Ascending aorta (tissue), 2 donors: ENCODE results near the gene JMJD7. TPM values are rescaled to one million over a fixed set of nuclear protein-coding genes. Genes with fewer than 3 reads are reported as not detected.
A peak's percentile ranks its signal among the peaks of the same experiment; 100 is the strongest.

ENCODE experiments used
- DNase-seq, 2 donors: peaks; one replicate each; pipeline ENCODE4 v3.0.0-alpha.2; 2019; ENCODE audit warnings: low spot score in 2 of 2
- H3K27ac ChIP-seq, 2 donors: fragments of 200-600 bp; sonication (generic); one replicate each; pipeline ENCODE4 v1.5.1; 2016 to 2017; ENCODE audit warnings: mild to moderate bottlenecking in 1 of 2
- H3K27me3 ChIP-seq: fragments of 200-600 bp; sonication (generic); one replicate; pipeline ENCODE4 v1.5.1; 2017
- H3K36me3 ChIP-seq, 2 donors: fragments of 200-600 bp; sonication (generic); one replicate each; pipeline ENCODE4 v1.5.1; 2016
- H3K4me1 ChIP-seq, 2 donors: fragments of 200-600 bp; sonication (generic); one replicate each; pipeline ENCODE4 v1.5.1; 2016 to 2017; ENCODE audit warnings: mild to moderate bottlenecking in 1 of 2
- H3K4me3 ChIP-seq, 2 donors: fragments of 200-600 bp; sonication (generic); one replicate each; pipeline ENCODE4 v1.5.1; 2016 to 2017; ENCODE audit warnings: mild to moderate bottlenecking in 1 of 2
- H3K9me3 ChIP-seq, 2 donors: fragments of 200-600 bp; sonication (generic); one replicate each; pipeline ENCODE4 v1.5.1; 2016
- intact Hi-C: fragments of 100-400 bp; cut with DNase I; formaldehyde crosslinking; loops from one replicate; pipeline ENCODE4 v1.15.1; 2023
- total RNA-seq: library from RNA; depleted of rRNA; stranded (reverse); fragments of >200 nt; gene quantifications from one replicate; pipeline ENCODE4 v1.1.0, GENCODE V29; 2016
- TF ChIP-seq, protein P1 (sequence below), 3 experiments: fragments of 200-600 bp in 2 of 3; fragments of 450-650 bp in 1 of 3; sonication (generic) in 2 of 3; IDR thresholded peaks; one replicate each; pipeline ENCODE4 v1.5.1; 2016 to 2019; ENCODE audit warnings: antibody characterized with exemption in 3 of 3, mild to moderate bottlenecking in 1 of 3, moderate library complexity in 1 of 3

Gene JMJD7
- total RNA-seq, 1 donor from 2014 or later, result 16.4 TPM

DNA sequence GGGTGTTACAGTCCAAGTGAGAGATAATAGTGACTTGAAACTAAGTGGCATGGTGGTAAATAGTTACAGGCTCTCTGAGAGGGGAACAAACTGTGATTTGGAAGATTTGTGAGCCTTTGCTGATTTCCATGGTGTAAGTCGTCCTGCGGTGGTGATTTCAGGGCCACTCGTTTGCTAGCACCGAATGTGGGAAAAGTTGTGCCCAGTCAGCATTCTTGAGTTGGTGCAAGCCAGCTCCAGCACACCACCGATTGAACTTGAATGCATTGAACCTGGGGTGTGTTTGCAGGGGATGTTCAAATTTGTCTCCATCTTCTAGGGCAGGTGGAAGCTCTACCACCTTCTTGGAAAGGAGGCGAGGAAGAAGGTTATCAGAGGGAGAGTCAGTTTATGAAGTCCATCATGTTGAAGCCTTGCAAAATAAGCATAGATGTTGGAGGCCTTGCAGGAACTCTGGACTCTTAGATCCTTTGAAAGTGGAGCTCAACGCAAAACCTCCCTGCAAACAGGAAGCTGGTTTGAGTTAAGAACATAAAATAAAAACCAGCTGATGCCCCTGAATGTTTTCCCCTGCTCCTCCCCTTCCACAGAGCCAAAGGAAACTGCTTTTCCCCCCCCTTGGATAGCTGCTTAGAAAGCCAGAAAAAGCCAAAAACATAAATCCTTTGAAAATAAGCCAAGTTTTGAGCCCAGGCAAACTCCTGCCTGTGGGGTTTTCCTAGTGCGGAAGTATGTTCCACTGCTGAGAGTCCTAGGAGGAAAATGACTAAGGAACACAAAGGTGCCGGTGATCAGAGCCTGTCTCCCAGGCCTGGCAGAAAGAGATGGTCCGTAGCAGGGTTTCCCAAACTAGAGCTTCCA is 31.7 kb upstream of the JMJD7 start:
- H3K9me3 ChIP-seq, result no peaks in the 10 kb centered on the region
- H3K4me1 ChIP-seq, result peaks cover 1 to 11% of the 10 kb centered on the region in 2 donors
- no peaks in the 10 kb centered on the region for H3K27me3 ChIP-seq
- peak overlapping the region; percentile 40 to 65 for H3K27ac ChIP-seq
- H3K36me3 ChIP-seq, result peaks cover 8 to 18% of the 10 kb centered on the region in 2 donors
- TF ChIP-seq, protein P1, sequence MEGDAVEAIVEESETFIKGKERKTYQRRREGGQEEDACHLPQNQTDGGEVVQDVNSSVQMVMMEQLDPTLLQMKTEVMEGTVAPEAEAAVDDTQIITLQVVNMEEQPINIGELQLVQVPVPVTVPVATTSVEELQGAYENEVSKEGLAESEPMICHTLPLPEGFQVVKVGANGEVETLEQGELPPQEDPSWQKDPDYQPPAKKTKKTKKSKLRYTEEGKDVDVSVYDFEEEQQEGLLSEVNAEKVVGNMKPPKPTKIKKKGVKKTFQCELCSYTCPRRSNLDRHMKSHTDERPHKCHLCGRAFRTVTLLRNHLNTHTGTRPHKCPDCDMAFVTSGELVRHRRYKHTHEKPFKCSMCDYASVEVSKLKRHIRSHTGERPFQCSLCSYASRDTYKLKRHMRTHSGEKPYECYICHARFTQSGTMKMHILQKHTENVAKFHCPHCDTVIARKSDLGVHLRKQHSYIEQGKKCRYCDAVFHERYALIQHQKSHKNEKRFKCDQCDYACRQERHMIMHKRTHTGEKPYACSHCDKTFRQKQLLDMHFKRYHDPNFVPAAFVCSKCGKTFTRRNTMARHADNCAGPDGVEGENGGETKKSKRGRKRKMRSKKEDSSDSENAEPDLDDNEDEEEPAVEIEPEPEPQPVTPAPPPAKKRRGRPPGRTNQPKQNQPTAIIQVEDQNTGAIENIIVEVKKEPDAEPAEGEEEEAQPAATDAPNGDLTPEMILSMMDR (IDR thresholded peaks at IDR 0.05), result no peak
- no peak for DNase-seq
- intact Hi-C loops, result no loop called here
- H3K4me3 ChIP-seq, result peak overlapping the region in 1 of 2 donors; percentile 2

DNA sequence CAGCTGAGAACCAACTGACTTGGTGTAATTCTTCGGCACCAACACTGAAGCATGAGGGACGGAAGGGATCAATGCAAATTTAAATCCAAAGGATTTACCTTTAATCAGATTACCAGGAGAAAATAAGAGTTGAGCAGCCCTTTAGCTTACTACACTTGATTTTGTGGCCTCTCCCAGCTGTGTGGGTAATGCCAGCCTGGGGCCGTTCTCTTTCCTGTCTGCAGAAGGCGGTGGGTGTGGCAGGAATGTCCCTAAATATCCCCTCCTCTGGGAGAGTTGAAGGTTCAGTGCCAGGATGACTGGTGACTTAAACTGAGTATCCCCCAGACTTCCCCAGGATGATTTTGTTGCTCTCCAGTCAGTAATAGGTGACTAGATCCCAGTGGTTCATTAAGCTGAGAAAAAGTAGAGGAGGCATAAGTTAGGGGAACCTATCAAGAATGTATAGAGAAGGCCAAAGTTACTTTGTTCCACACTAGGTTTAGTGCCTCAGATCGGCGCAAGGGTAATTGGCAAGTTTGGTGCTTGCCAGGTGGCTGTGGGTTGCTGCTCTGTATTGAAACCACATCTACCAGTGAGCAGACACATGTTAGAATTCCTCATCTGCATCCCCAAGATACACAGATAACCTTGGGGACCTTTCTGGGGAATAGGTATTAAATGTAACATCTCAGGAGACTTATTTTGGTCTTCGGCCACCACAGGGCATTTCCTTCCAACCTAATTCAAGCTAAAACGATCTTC is 30.5 kb upstream of the JMJD7 start:
- intact Hi-C loops, result no loop called here
- H3K4me1 ChIP-seq, result peaks cover 0 to 6% of the 10 kb centered on the region in 2 donors
- H3K4me3 ChIP-seq, result no peak overlapping the region
- no peaks in the 10 kb centered on the region for H3K27me3 ChIP-seq
- no peaks in the 10 kb centered on the region for H3K9me3 ChIP-seq
- peaks cover 8 to 18% of the 10 kb centered on the region in 2 donors for H3K36me3 ChIP-seq
- TF ChIP-seq, protein P1 (IDR thresholded peaks at IDR 0.05), result no peak
- no peak for DNase-seq
- peak overlapping the region in 1 of 2 donors; percentile 65 for H3K27ac ChIP-seq

DNA sequence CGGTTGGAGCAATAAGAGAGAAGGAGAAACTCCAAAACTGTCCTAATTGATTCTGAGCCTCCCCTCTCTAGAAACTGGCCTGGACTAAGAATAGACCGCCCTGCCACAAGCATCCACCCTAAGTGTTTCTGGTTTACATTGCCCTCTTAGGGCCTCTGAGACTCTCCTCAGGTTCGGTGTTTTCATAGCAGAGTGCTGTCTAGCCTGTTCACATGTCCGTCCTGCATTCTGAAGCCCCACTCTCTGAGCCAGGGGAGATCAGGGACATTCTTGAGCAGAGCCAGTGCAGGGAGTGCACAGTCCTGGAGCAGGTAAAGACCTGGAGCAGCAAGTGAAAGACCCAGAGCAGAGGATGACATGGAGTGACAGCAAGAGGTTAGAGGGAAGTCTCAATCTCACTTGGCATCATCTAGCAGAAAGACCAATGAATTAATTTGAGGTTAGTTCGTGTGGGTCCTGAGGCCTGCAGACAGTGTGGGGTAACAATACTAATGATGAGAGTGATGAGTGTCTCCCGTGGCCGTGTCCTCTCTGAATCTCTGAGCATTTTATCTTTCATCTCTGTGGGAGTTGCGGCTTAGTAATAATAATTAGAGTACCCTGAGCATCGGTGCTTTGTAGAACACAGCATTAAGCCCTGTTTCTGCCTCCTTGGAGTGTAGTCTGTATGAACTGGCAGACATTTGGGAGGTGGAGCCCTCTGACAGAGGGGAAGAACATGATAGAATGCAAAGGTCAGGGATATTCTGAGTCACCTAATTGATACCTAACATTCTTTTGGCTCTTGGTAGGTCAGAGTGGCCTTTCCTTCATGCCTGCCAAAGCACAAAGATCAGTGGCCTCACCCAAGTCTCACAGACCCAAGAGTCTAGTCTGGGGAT is 29.0 kb upstream of the JMJD7 start:
- Histone ChIP-seq H3K27me3 (no peaks in the 10 kb centered on the region), H3K27ac (no peak overlapping the region), H3K36me3 (peaks cover 8 to 18% of the 10 kb centered on the region in 2 donors), H3K9me3 (no peaks in the 10 kb centered on the region), H3K4me1 (peaks cover 0 to 6% of the 10 kb centered on the region in 2 donors), H3K4me3 (no peak overlapping the region)
- DNase-seq, result no peak
- TF ChIP-seq, protein P1 (IDR thresholded peaks at IDR 0.05), result no peak
- intact Hi-C loops, result no loop called here

DNA sequence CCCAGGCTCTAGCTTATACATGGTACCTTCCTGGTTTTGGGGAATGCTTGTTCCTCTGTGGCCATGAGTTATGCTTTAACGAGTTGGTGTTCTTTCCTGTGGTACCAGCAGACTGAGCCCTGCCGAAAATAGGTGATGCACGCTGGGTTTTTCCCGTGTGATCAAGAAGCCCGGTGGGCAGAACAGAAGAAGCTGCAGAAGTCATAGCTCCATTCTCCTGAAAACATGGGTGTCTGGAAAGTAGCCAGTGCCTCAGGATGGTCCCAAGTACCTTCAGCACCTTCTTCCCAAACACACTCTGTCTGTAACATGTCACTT is 28.4 kb upstream of the JMJD7 start:
- Histone ChIP-seq H3K9me3 (no peaks in the 10 kb centered on the region), H3K4me3 (no peak overlapping the region), H3K27me3 (no peaks in the 10 kb centered on the region), H3K27ac (no peak overlapping the region), H3K36me3 (peaks cover 8 to 18% of the 10 kb centered on the region in 2 donors), H3K4me1 (peaks cover 0 to 7% of the 10 kb centered on the region in 2 donors)
- TF ChIP-seq, protein P1 (IDR thresholded peaks at IDR 0.05), result no peak
- DNase-seq, result no peak
- intact Hi-C loops, result no loop called here

DNA sequence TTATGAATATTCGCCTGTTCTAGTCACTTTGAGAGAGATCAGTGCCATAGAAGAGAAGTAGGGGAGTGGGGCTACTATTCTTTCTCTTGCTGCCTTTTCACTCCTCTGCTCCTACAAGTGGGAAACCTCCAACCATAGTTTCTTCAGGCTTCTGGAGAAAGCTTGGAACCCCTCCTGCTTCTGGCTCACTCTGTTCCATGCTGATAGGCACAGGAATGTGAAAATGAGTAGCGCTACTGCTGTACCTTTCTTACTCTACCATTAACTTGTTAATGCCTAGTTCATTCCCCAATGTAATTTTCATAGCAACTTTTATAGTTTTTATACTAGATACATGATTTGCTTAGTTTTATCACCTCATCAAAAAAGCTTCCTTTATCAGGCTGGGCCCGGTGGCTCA is 26.7 kb upstream of the JMJD7 start:
- intact Hi-C loops, result no loop called here
- TF ChIP-seq, protein P1 (IDR thresholded peaks at IDR 0.05), result no peak
- H3K27ac ChIP-seq, result no peak overlapping the region
- DNase-seq, result no peak
- no peak overlapping the region for H3K4me3 ChIP-seq
- peaks cover 0 to 17% of the 10 kb centered on the region in 2 donors for H3K4me1 ChIP-seq
- H3K9me3 ChIP-seq, result no peaks in the 10 kb centered on the region
- peaks cover 8 to 18% of the 10 kb centered on the region in 2 donors for H3K36me3 ChIP-seq
- H3K27me3 ChIP-seq, result no peaks in the 10 kb centered on the region
